ENCODE data around the gene C10orf67.

Gene C10orf67

DNA sequence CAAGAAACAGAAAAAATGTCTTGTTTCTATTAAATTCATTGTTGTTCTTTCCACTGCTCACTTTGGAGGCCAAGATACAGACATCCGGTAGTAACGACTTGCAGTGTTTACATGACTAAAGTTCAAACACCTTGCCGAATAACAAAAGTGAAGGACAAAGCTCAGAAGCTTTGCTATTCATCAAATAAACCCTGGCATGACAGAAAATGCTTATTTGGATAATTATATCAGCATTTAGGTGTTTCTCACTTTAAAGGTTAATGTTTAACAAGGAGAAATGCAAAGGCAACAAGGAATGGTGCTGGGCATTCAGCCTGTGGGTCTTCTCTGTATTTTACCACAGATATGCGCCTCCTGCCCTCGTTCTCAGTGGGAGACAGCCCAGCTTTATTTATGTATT lies 157.9 kb downstream of the C10orf67 start:
- no peak overlapping the region for H3K4me3 ChIP-seq (ENCODE audit: low read depth, low read length)
- TF ChIP-seq CTCF (IDR thresholded peaks at IDR 0.05; ENCODE audit: control insufficient read depth, extremely low read depth, insufficient read depth): no peak
- DNase-seq (ENCODE audit: low read depth): no peak

DNA sequence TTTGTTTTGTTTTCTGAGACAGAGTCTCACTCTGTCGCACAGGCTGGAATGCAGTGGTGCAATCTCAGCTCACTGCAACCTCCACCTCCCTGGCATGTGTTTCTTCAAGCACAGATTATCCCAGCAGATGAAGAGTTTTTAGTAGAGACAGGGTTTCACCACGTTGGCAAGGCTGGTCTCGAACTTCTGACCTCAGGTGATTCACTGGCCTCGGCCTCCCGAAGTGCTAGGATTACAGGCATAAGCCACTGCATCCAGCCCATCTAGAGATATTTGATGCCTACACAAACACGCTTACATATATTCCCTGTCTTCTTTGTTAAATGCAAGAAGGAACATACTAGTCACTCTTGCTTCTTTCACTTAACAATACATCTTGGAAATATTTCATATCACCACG lies 158.4 kb downstream of the C10orf67 start:
- no peak overlapping the region for H3K4me3 ChIP-seq (ENCODE audit: low read depth, low read length)
- TF ChIP-seq CTCF (IDR thresholded peaks at IDR 0.05; ENCODE audit: control insufficient read depth, extremely low read depth, insufficient read depth): no peak
- DNase-seq (ENCODE audit: low read depth): no peak

DNA sequence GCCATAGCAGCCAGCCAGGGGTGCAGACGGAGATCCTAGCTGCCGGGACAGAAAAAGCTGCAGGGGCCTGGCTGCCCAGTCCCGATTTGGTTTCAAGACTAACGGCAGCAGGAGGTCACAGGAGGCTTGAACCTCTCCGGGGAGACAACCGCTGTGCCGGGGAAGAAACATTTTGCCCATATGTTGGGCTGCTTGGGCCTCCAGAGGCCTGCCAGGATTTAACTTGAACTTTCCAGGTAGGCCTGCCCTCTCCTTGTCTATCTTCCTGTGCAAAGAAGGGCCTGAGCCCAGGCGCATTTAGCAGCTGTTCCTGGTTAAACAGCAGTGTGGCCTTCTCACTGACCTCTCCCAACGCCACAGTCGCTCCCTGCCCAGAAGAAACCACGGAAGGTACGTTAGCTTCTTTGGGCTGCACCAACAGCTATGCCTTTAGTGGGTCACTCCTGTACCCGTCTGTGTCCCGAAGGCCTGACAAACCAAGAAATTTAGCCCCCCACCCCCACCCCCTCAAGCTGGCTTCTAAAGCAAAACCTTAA lies 169.6 kb downstream of the C10orf67 start:
- H3K4me3 ChIP-seq (ENCODE audit: low read depth, low read length): no peak overlapping the region
- TF ChIP-seq CTCF (IDR thresholded peaks at IDR 0.05; ENCODE audit: control insufficient read depth, extremely low read depth, insufficient read depth): no peak

GRCh38 chr10:23174074-23174976 lies 170.3 kb downstream of the C10orf67 start:
- no peak overlapping the region for H3K4me3 ChIP-seq (ENCODE audit: low read depth, low read length)
- no peak for DNase-seq (ENCODE audit: low read depth)
- TF ChIP-seq CTCF (IDR thresholded peaks at IDR 0.05; ENCODE audit: control insufficient read depth, extremely low read depth, insufficient read depth): no peak

More for the DNA sequence above, 169.6 kb downstream of the C10orf67 start:
- DNase-seq (ENCODE audit: low read depth): no peak

- H3K4me3 ChIP-seq (ENCODE audit: low read depth, low read length): no peak overlapping the region
- no peak for TF ChIP-seq CTCF (IDR thresholded peaks at IDR 0.05; ENCODE audit: control insufficient read depth, extremely low read depth, insufficient read depth)
- no peak for DNase-seq (ENCODE audit: low read depth)
These were observed 171.2 kb downstream of the C10orf67 start for GRCh38 chr10:23173214-23174073.

- TF ChIP-seq CTCF (IDR thresholded peaks at IDR 0.05; ENCODE audit: control insufficient read depth, extremely low read depth, insufficient read depth): no peak
- DNase-seq (ENCODE audit: low read depth): no peak
- no peak overlapping the region for H3K4me3 ChIP-seq (ENCODE audit: low read depth, low read length)
These were observed 172.0 kb downstream of the C10orf67 start for GRCh38 chr10:23172429-23173213.

Measured in LNCaP clone FGC (cell line).